Cerebellar cortex (tissue), 1 donor: ENCODE results near the gene CREG2.
A peak's percentile ranks its signal among the peaks of the same experiment; 100 is the strongest.
"Not testable (repeated sequence)": the region's sequence is repeated elsewhere in the genome, so short reads cannot be mapped to it uniquely, and the experiment has no call there.

Experiments
- DNase-seq: peaks from one replicate; pipeline ENCODE4 v3.0.0-alpha.2; 2015; ENCODE audit warnings: low spot score

The CREG2 gene

DNA sequence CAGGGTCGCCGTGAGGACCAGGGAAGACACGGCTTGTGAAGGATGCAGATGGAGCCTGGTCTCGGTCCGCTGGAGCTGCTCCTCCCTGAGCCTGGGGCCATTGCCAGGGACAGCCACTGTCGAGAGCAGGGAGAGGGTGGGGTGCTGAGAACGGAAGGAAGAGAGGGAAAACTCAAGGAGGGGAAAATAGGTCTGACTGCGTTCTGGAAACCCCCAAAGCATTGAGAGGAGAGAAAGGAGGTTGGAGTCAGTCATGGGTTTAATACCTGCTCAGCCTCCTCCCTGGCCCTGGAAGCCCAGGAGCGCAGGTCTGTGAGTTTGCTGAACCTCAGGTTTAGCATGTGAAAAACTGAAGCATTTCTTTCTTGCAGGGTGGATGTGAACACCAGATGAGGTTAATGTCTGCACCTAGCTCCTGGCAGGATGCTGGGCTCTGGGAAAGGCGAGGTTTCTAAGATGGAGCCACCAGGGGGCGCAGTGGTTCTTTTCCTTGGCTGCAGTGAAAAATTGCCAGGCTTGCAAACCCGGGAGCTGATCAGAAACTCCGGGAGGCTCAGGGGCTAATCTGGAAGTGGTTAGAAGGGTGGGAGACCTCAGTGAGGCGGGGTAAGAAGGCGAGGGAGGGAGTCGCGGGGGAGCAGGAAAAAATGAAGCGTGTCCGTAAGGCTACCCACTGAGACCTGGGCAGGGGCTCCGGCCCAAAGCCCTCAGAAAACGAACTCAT lies 45.2 kb downstream of the CREG2 start:
- peak; percentile 64 for DNase-seq

DNA sequence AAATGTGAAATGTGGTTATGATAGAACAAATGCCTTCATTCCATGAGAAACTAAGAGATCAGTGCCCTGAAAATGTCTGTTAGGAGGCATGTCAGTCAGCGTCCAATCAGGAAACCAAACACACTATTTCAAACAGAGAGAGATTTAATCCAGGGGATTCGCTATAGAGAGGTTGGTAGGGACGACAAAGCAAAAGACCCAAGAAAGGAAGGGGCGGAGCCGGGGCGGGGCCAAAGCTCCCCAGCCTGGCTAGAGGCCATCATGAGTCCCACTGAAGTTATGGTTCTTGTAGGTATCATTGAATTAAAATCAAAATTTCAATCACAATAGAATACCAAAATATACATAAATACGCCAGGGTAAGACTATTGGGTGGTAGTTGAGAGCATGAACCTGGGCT lies 45.9 kb downstream of the CREG2 start:
- no peak for DNase-seq

- no peak for DNase-seq
Observed at GRCh38 chr2:101340141-101340551, 47.2 kb downstream of the CREG2 start.

GRCh38 chr2:101339266-101339880 lies 47.9 kb downstream of the CREG2 start:
- no peak for DNase-seq

- DNase-seq, result no peak
Observed at GRCh38 chr2:101337877-101338276, 49.4 kb downstream of the CREG2 start.

GRCh38 chr2:101332885-101333766 lies 54.2 kb downstream of the CREG2 start:
- DNase-seq, result no peak

GRCh38 chr2:101331202-101331601 lies 56.1 kb downstream of the CREG2 start:
- no peak for DNase-seq

- DNase-seq, result no peak
Observed at GRCh38 chr2:101330253-101330933, 56.9 kb downstream of the CREG2 start.

DNA sequence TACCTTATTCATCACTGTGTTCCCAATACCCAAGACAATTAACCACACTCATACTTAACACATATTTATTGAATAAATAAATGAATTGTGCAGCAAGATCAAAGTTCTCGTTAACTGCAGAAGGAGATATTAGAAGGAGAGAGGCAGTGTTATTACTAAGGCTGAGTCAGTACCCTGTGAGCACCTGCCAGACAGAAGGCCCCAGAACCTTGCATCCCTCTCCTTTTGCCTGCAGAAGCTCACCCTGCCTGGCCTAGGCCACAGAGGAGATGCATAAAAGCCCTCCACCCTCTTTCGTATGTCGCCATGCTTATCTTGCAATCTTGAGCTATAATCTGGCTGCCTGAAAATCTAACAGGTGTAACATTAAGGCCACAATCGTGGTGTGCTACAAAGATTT lies 58.3 kb downstream of the CREG2 start:
- DNase-seq, result no peak

DNA sequence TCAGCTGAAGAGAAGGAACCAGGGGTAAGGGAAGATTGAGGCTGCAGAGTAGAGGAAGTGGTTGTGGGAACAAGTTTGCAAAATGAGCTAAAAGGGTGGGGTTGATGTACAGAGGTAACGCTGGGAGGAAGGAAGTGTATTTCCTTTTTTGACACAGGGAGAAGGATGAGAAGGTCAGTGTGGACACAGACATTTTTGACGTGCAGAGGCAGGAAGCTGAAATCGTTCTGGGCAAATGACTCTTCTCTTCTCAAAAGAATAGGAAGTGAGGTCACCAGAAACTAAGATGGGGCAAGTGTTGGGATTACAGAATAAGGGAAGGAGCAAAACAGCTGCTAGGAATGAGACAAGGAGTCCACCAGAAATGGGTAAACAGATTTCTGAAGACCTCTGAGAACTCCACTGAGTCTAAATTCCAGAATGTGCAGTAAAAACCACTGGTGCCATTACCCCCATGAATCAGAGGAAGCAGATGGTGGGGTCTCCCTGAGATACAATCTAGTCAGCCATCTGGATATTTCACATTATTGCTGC lies 58.8 kb downstream of the CREG2 start:
- no peak for DNase-seq

- DNase-seq, result no peak
Observed at GRCh38 chr2:101327863-101328394, 59.4 kb downstream of the CREG2 start.

DNA sequence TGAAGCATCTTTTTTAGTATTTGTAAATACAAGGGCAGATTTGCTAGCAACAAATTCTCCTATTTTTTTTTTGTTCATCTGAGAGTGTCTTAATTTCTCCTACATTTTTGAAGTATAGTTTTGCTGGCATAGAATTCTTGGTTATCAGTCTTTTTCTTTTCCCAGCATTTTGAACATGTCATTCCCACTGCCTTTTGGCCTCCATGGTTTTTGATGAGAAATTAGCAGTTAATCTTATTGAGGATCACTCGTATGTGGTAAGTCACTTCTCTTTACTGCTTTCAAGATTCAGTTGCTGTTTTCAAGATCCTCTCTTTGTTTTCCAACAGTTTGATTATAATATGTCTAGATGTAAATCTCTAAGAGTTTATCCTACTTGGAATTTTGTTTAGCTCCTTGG lies 61.9 kb downstream of the CREG2 start:
- no peak for DNase-seq

GRCh38 chr2:101316568-101316967 lies 70.7 kb downstream of the CREG2 start:
- DNase-seq, result not testable (repeated sequence)

GRCh38 chr2:101311696-101312017 lies 75.6 kb downstream of the CREG2 start:
- DNase-seq, result no peak

GRCh38 chr2:101310834-101311695 lies 76.2 kb downstream of the CREG2 start:
- no peak for DNase-seq

DNA sequence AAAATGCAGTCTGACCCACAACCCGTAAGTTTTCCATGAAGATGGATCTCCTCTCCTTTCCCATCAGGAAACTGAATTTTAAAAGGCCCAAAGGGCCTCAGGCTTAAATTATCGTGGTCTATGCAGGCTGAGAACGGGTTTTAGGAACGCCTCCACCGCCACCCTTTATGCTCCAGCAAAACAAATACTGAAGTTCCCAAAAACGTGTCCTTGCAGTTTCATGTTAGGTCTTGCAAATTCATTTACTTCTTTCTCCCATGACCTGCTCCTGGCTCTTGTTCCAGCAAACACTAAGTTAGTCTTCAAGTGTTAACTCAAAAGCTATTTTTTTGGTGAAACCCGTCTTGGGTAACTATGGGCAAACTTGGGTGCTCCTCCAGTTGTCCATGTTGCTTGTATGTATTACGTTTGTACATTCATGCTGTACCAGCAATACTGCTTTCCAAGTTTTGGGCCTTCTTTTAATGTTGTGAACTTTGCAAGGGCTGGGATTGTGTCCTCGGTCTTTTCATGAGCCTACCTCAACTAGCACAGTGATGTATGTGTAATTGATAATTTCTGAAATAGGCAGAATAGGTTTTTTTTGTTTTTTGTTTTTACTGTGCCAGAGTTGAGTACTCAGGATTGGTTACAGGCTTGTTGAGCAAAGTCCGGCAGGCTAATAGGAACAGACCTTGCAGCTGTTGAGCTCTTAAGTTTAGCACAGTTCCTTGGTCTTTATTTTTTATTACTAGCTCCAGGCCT lies 77.0 kb downstream of the CREG2 start:
- DNase-seq, result no peak

GRCh38 chr2:101308432-101309210 lies 78.7 kb downstream of the CREG2 start, which contains the start of gene RNF149:
RNF149 (minus strand) TSS chr2:101308701; CDS start chr2:101308588, 113 bp downstream.
- DNase-seq, result peak; percentile 84

DNA sequence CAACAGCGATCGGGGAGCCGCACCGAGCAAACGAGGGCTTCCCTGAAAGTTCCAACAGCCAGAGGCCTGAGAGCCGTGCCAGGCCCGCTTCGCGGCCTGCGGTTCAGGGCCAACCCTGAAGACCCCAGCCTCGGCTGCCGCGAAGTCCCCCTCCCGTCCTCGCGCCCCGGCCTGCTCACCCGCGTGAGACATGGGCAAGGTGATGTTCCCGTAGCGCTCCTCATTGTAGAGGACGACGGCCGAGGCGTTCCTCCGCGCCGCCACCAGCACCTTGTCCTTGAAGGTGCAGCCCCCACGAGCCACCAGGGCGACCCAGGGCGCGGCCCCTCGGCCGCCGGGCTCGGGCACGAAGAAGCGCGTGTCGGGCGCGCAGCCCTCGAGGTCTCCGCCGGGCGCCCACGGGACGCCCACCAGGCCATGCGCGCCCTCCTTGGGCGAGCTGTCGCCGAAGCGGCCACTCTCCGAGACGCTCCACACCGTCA lies 79.3 kb downstream of the CREG2 start:
- no peak for DNase-seq

- no peak for DNase-seq
Observed at GRCh38 chr2:101307503-101307902, 79.8 kb downstream of the CREG2 start.
